ENCODE measurements around the gene MRPL24. TPM values are rescaled to one million over a fixed set of nuclear protein-coding genes. Genes with fewer than 3 reads are reported as not detected.
A peak's percentile ranks its signal among the peaks of the same experiment; 100 is the strongest.

MRPL24 gene
- total and polyA plus RNA-seq, 2 of the 13 experiments (the other 11 are each of a cell fraction or from before 2014, with no cell fraction given), result 38.1 to 42.9 TPM

- no peak overlapping the region for H3K27ac ChIP-seq (ENCODE audit: extremely low read length, insufficient read depth, low read length)
- H3K4me3 ChIP-seq (replicated peaks in 1 of 3; ENCODE audit: insufficient read depth in 1 of 3, low read depth in 2 of 3, low read length in 3 of 3), result no peak overlapping the region
- WGBS (ENCODE audit: low lambda C conversion rate), result 97% methylated on average over 7 of the region's 12 CpGs
These were observed 3.5 kb upstream of the MRPL24 start for GRCh38 chr1:156744344-156744743.

DNA sequence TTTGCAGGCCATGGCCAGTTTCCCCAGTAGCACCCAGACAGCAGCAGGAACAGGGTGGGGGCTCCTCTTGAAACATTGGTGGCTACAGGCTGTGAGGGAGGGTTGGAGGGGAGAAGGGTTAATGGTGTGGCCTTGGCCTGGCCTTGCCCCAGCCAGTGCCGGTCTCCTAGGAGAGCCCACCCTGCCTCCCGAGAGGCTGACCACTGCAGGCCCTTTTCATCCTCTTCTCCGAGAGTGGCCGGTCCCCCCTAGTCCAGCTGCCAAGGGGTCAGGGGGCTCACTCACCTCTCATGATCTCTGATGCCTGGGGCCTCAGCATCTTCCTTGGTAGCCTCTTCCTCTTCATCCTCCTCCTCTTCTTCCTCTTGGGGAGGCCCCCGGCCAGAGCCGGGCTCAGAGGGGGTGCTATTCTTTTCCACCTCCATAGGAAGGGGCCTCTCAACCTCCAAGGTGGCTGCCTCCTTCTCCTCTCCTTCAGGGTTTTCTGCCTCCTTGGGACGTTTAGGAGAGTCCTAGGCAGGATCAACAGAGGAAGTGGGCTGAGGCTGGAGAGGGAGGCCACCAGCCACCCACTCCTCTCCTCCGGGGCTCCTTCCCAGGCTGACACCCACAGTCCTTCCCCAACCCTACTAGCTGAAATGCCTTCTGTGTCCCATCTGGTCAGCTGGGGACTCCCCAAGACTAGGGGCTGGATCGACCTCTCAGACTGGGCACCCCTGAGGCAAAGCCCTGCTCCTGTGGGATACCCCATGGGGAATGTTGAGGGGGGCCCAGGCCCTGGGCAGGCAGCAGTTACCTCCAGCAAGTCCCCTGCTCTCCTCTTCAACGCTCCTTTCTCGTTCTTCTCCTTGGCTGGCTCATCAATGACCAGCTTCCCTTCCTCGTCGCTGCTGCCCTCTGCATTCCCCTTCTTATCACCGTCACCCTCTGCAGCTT lies 2.7 kb upstream of the MRPL24 start:
- Histone ChIP-seq H3K27ac (ENCODE audit: extremely low read length, insufficient read depth, low read length) (no peak overlapping the region), H3K4me3 (replicated peaks in 1 of 3; ENCODE audit: insufficient read depth in 1 of 3, low read depth in 2 of 3, low read length in 3 of 3) (no peak overlapping the region), H3K36me3 (replicated peaks in 1 of 2; ENCODE audit: control insufficient read depth in 1 of 2, insufficient read depth in 2 of 2, low read length in 2 of 2) (peaks cover 10 to 37% of the 10 kb centered on the region in 2 experiments; a peak in 4 of 5 replicates), H4K20me1 (ENCODE audit: insufficient read depth, low read length) (peaks cover 13% of the 10 kb centered on the region), H2AFZ (ENCODE audit: low read length) (no peak overlapping the region), H3K79me2 (ENCODE audit: insufficient read depth, low read length) (peaks cover 44% of the 10 kb centered on the region), H3K4me2 (ENCODE audit: low read depth, low read length) (no peak overlapping the region), H3K27me3 (ENCODE audit: control insufficient read depth in 1 of 2, insufficient read depth in 2 of 2, low read length in 2 of 2) (no peaks in the 10 kb centered on the region; a peak in 1 of 5 replicates), H3K4me1 (ENCODE audit: insufficient read depth, low read length) (peaks cover 47% of the 10 kb centered on the region), H3K9me3 (ENCODE audit: low read length) (no peaks in the 10 kb centered on the region), H3K9ac (ENCODE audit: insufficient read depth, low read depth, low read length) (no peak overlapping the region)
- DNase-seq (ENCODE audit: low spot score) (no peak), FAIRE-seq (no peak), ATAC-seq (no peak)
- BruUV-seq (replicated peaks), result no TSS peak
- POLR2A ChIA-PET, result interaction anchor here (3.3 kb wide), 1 partner anchor 23 kb away, joined by 125 read pairs; the partner anchor contains the start of gene PRCC
- intact Hi-C loops (cut with micrococcal nuclease; ENCODE audit: unreplicated experiment) (no loop called here), in situ Hi-C loops (cut with HindIII; ENCODE audit: extremely low pct_ligation_motif_present, low pct_unique_long_range_greater_than_20kb) (no loop called here)
- TF ChIP-seq ZSCAN20 (CRISPR knock-in tag; IDR thresholded peaks at IDR 0.05; ENCODE audit: borderline replicate concordance) (no peak), AGO2 (optimal IDR thresholded peaks at IDR 0.05; ENCODE audit: low read depth, low read length) (peak; percentile 36)
- CTCF ChIA-PET (ENCODE audit: low intra/inter-chr PET ratio, low total read pairs), result no interaction called here
- WGBS (ENCODE audit: low lambda C conversion rate), result 95% methylated on average over 12 of the region's 14 CpGs

More at GRCh38 chr1:156744344-156744743, 3.5 kb upstream of the MRPL24 start:
- Histone ChIP-seq H3K27me3 (ENCODE audit: control insufficient read depth in 1 of 2, insufficient read depth in 2 of 2, low read length in 2 of 2) (no peaks in the 10 kb centered on the region; a peak in 1 of 5 replicates), H3K36me3 (replicated peaks in 1 of 2; ENCODE audit: control insufficient read depth in 1 of 2, insufficient read depth in 2 of 2, low read length in 2 of 2) (peaks cover 10 to 37% of the 10 kb centered on the region in 2 experiments; a peak in 4 of 5 replicates), H3K4me2 (ENCODE audit: low read depth, low read length) (no peak overlapping the region), H2AFZ (ENCODE audit: low read length) (no peak overlapping the region), H3K9me3 (ENCODE audit: low read length) (no peaks in the 10 kb centered on the region), H3K79me2 (ENCODE audit: insufficient read depth, low read length) (peaks cover 51% of the 10 kb centered on the region), H4K20me1 (ENCODE audit: insufficient read depth, low read length) (peaks cover 13% of the 10 kb centered on the region), H3K9ac (ENCODE audit: insufficient read depth, low read depth, low read length) (no peak overlapping the region), H3K4me1 (ENCODE audit: insufficient read depth, low read length) (peaks cover 54% of the 10 kb centered on the region)
- in situ Hi-C loops (cut with HindIII; ENCODE audit: extremely low pct_ligation_motif_present, low pct_unique_long_range_greater_than_20kb), result no loop called here
- no peak for DNase-seq (ENCODE audit: low spot score)
- no peak for ATAC-seq
- POLR2A ChIA-PET, result no interaction called here
- intact Hi-C loops (cut with micrococcal nuclease; ENCODE audit: unreplicated experiment), result no loop called here
- TF ChIP-seq SMC3 (IDR thresholded peaks at IDR 0.05; ENCODE audit: low read length), result no peak
- TF ChIP-seq, protein P1, sequence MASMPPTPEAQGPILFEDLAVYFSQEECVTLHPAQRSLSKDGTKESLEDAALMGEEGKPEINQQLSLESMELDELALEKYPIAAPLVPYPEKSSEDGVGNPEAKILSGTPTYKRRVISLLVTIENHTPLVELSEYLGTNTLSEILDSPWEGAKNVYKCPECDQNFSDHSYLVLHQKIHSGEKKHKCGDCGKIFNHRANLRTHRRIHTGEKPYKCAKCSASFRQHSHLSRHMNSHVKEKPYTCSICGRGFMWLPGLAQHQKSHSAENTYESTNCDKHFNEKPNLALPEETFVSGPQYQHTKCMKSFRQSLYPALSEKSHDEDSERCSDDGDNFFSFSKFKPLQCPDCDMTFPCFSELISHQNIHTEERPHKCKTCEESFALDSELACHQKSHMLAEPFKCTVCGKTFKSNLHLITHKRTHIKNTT (CRISPR knock-in tag; IDR thresholded peaks at IDR 0.05), result no peak
- no TSS peak for BruUV-seq (replicated peaks)
- FAIRE-seq, result no peak
- CTCF ChIA-PET (ENCODE audit: low intra/inter-chr PET ratio, low total read pairs), result no interaction called here

Data from HepG2 (cell line).